ENCODE measurements around the gene FXYD5. TPM values are rescaled to one million over a fixed set of nuclear protein-coding genes. Genes with fewer than 3 reads are reported as not detected.

FXYD5 gene
- total RNA-seq, 1 experiment from 2014 or later = 33.6 TPM

DNA sequence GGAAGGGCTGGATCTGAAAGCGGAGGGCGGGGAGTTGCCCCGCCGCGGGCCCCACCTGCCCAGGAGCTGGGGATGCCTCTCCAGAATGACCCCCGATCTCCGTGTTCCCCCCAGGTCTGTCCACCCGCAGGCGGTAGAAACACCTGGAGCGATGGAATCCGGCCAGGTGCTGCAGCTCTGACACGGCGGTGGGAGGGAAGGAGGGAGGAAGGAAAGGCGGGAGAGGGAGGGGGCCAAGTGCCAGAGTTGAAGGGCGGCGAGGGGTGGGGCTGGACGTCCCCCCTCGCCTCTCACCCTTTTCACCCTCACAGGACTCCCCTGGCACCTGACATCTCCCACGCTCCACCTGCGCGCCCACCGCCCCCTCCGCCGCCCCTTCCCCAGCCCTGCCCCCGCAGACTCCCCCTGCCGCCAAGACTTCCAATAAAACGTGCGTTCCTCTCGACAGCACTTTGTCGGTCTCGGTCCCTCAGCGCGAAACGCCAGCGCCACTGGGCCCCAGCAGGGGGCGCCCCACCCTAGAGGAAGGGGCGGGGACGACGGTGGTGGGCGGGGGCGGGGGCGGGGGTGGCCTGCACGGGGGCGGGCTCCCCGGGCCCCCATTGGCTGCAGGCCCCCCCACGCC lies 11.8 kb upstream of the FXYD5 start:
- intact Hi-C loops (cut with micrococcal nuclease; ENCODE audit: unreplicated experiment) (no loop called here), in situ Hi-C loops (cut with HindIII; ENCODE audit: low pct_unique_long_range_greater_than_20kb, low sequenced_read_pairs) (no loop called here)
- Histone ChIP-seq H3K27me3 (ENCODE audit: control insufficient read depth, insufficient read depth, low read length) (peaks cover 19% of the 10 kb centered on the region), H3K4me3 (ENCODE audit: low read depth in 2 of 2, low read length in 2 of 2) (peak overlapping the region; percentile 6 to 31; a peak in 2 of 4 replicates), H3K27ac (ENCODE audit: low read length) (no peak overlapping the region), H3K9me3 (ENCODE audit: control insufficient read depth, insufficient read depth, low read depth, low read length) (no peaks in the 10 kb centered on the region), H3K36me3 (ENCODE audit: control insufficient read depth, insufficient read depth, low read length) (no peaks in the 10 kb centered on the region; the same call in none of the 2 replicates), H3K4me1 (ENCODE audit: control insufficient read depth, insufficient read depth, low read length) (peaks cover 13% of the 10 kb centered on the region)
- ChIA-PET CTCF (interaction anchor here (0.6 to 0.9 kb wide), 6 partner anchors 10 to 371 kb away, joined by 3 to 9 read pairs (median 7); no protein-coding TSS in a partner anchor), POLR2A (no interaction called here)
- DNase-seq (ENCODE audit: low read depth, low spot score) (no peak), ATAC-seq (peak; percentile 51)
- no TSS peak for BruUV-seq (replicated peaks)
- no peak for TF ChIP-seq REST (IDR thresholded peaks at IDR 0.05; ENCODE audit: insufficient read depth in 1 of 2, low read depth in 2 of 2, low read length in 1 of 2)
- peak; percentile 96 for TF ChIP-seq CTCF (IDR thresholded peaks at IDR 0.05)
- no peak for TF ChIP-seq SIN3A (IDR thresholded peaks at IDR 0.05; ENCODE audit: borderline replicate concordance, insufficient read depth, low read depth, low read length)

DNA sequence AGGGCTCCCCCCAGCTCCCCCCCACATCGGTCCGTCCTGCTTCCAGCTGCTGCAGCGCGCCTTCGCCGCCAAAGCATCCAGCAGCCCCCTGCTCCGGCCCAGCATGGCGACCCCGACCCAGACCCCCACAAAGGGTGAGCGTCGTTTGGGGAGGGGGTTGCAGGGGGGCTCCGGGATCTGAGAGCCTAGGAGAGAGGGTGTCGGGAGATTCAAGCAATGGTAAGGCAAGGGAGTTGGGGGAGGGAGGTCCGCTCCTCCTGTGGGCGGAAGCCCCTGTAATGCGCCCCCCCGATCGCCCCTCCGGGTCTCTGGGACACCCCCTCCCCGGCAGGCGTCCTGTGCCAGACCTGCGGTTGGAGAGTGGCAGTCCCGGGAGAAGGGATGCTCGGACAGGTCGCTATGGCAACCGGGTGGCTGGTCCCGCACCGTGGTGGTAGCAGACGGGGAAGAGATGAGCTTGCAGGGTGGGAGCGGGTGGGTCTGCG lies 11.3 kb upstream of the FXYD5 start, which contains the start of gene FXYD7:
FXYD7 (plus strand) TSS at position 25 of the 485 bp plus-strand sequence; CDS start at position 104, 79 bp downstream.
- H3K27me3 ChIP-seq (ENCODE audit: control insufficient read depth, insufficient read depth, low read length) = peaks cover 19% of the 10 kb centered on the region
- POLR2A ChIA-PET = no interaction called here
- CTCF ChIA-PET = interaction anchor here (0.6 to 0.7 kb wide), 3 partner anchors 19 to 346 kb away, joined by 3 to 7 read pairs (median 5); no protein-coding TSS in a partner anchor
- no peak within 1 kb of the TSS for H3K27ac ChIP-seq (ENCODE audit: low read length)
- TF ChIP-seq REST (IDR thresholded peaks at IDR 0.05; ENCODE audit: insufficient read depth in 1 of 2, low read depth in 2 of 2, low read length in 1 of 2) (no peak), CTCF (IDR thresholded peaks at IDR 0.05) (no peak; the same call in 1 of the 2 replicates), POLR2AphosphoS5 (IDR thresholded peaks at IDR 0.05; ENCODE audit: low read depth, low read length) (no peak), TCF7L2 (IDR thresholded peaks at IDR 0.05; ENCODE audit: low read depth, low read length) (no peak), SIN3A (IDR thresholded peaks at IDR 0.05; ENCODE audit: borderline replicate concordance, insufficient read depth, low read depth, low read length) (no peak)
- no peaks in the 10 kb centered on the region; the same call in none of the 2 replicates for H3K36me3 ChIP-seq (ENCODE audit: control insufficient read depth, insufficient read depth, low read length)
- H3K9me3 ChIP-seq (ENCODE audit: control insufficient read depth, insufficient read depth, low read depth, low read length) = no peaks in the 10 kb centered on the region
- no peak for ATAC-seq
- DNase-seq (ENCODE audit: low read depth, low spot score) = no peak
- in situ Hi-C loops (cut with HindIII; ENCODE audit: low pct_unique_long_range_greater_than_20kb, low sequenced_read_pairs) = no loop called here
- no TSS peak for BruUV-seq (replicated peaks)
- peaks cover 13% of the 10 kb centered on the region for H3K4me1 ChIP-seq (ENCODE audit: control insufficient read depth, insufficient read depth, low read length)
- peak within 1 kb of the TSS; percentile 6 to 31; a peak in 2 of 4 replicates for H3K4me3 ChIP-seq (ENCODE audit: low read depth in 2 of 2, low read length in 2 of 2)
- intact Hi-C loops (cut with micrococcal nuclease; ENCODE audit: unreplicated experiment) = no loop called here
